Measurements from ENCODE around the gene MLLT10.

GRCh38 chr10:21724020-21724589 is 190.1 kb downstream of the MLLT10 start:
- TF ChIP-seq CTCF (IDR thresholded peaks at IDR 0.05), result no peak
- no peak for TF ChIP-seq POLR2A (IDR thresholded peaks at IDR 0.05)
- no peak for TF ChIP-seq POLR2AphosphoS5 (IDR thresholded peaks at IDR 0.05)
